ENCODE results near the gene AAMDC.
A peak's percentile ranks its signal among the peaks of the same experiment; 100 is the strongest.

Gene AAMDC

DNA sequence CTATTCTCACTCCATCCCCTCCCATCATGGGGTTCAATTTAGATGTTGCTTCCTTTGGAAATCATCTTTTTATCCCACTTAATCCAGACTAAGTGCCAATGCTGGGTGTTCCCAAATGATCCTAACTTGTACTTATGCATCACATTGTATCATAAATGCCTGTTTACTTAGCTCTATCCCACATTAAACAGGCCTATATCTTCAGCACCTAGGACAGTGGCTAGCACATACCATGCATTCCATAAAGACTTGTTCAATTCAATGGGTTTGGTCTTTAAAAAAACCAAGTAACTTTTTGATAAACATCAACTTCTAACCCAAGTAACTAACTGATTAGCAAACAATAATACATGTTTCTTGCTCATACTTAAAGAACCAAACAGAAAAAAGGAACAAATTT lies 41.0 kb upstream of the AAMDC start:
- POLR2A ChIA-PET = no interaction called here
- CTCF ChIA-PET = no interaction called here
- no peak for DNase-seq (ENCODE audit: extremely low spot score)
- TF ChIP-seq FOXM1 (IDR thresholded peaks at IDR 0.05; ENCODE audit: borderline replicate concordance) = no peak
- no peak for TF ChIP-seq NFRKB (IDR thresholded peaks at IDR 0.05)
- no peak for TF ChIP-seq HDGF (IDR thresholded peaks at IDR 0.05; ENCODE audit: borderline replicate concordance)
- no peak for TF ChIP-seq BHLHE40 (IDR thresholded peaks at IDR 0.05; ENCODE audit: borderline replicate concordance)
- TF ChIP-seq ZNF384 (IDR thresholded peaks at IDR 0.05) = no peak
- TF ChIP-seq ARNT (IDR thresholded peaks at IDR 0.05) = no peak
- TF ChIP-seq SUZ12 (IDR thresholded peaks at IDR 0.05) = no peak
- no peak for TF ChIP-seq CTBP1 (IDR thresholded peaks at IDR 0.05; ENCODE audit: borderline replicate concordance)
- TF ChIP-seq L3MBTL2 (conservative IDR thresholded peaks at IDR 0.05) = no peak
- TF ChIP-seq LEF1 (IDR thresholded peaks at IDR 0.05; ENCODE audit: borderline replicate concordance) = no peak
- no peak for TF ChIP-seq ELF4 (IDR thresholded peaks at IDR 0.05)
- TF ChIP-seq FOXK2 (IDR thresholded peaks at IDR 0.05) = no peak
- TF ChIP-seq PKNOX1 (IDR thresholded peaks at IDR 0.05) = no peak
- no peak for TF ChIP-seq SP1 (IDR thresholded peaks at IDR 0.05)
- TF ChIP-seq FOXA1 (IDR thresholded peaks at IDR 0.05) = no peak
- no peak for TF ChIP-seq TARDBP (IDR thresholded peaks at IDR 0.05)

DNA sequence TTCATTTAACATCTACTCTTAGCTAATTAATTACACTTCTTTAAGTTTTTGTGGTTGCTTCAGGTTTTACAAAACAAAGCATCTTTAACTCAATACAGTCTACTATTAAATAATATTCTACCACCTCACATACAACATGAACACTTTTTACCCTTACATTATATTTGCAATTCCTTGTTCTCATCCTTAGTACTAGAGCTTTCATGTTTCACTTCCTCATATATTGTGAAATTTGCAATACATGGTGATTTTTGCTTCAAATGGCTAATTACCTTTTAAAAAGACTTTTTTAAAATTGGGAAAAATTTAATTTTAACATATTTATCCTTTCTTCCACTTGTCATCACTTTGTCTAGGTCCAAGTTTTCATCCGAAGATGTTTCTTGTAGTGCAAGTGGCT lies 37.9 kb upstream of the AAMDC start:
- TF ChIP-seq CTBP1 (IDR thresholded peaks at IDR 0.05; ENCODE audit: borderline replicate concordance) = no peak
- TF ChIP-seq SP1 (IDR thresholded peaks at IDR 0.05) = no peak
- TF ChIP-seq FOXK2 (IDR thresholded peaks at IDR 0.05) = no peak
- no peak for TF ChIP-seq FOXA1 (IDR thresholded peaks at IDR 0.05)
- TF ChIP-seq LEF1 (IDR thresholded peaks at IDR 0.05; ENCODE audit: borderline replicate concordance) = no peak
- no peak for TF ChIP-seq ELF4 (IDR thresholded peaks at IDR 0.05)
- TF ChIP-seq NFRKB (IDR thresholded peaks at IDR 0.05) = no peak
- TF ChIP-seq TARDBP (IDR thresholded peaks at IDR 0.05) = no peak
- no peak for TF ChIP-seq ZNF384 (IDR thresholded peaks at IDR 0.05)
- TF ChIP-seq ARNT (IDR thresholded peaks at IDR 0.05) = no peak
- no peak for TF ChIP-seq SUZ12 (IDR thresholded peaks at IDR 0.05)
- no peak for TF ChIP-seq PKNOX1 (IDR thresholded peaks at IDR 0.05)
- no peak for TF ChIP-seq HDGF (IDR thresholded peaks at IDR 0.05; ENCODE audit: borderline replicate concordance)
- no peak for TF ChIP-seq BHLHE40 (IDR thresholded peaks at IDR 0.05; ENCODE audit: borderline replicate concordance)
- no peak for TF ChIP-seq L3MBTL2 (conservative IDR thresholded peaks at IDR 0.05)
- no peak for DNase-seq (ENCODE audit: extremely low spot score)
- POLR2A ChIA-PET = no interaction called here
- CTCF ChIA-PET = no interaction called here

- TF ChIP-seq ELF4 (IDR thresholded peaks at IDR 0.05) (no peak), PKNOX1 (IDR thresholded peaks at IDR 0.05) (peak; percentile 44)
- CTCF ChIA-PET = no interaction called here
- no peak for DNase-seq (ENCODE audit: extremely low spot score)
- POLR2A ChIA-PET = no interaction called here
These were observed 36.4 kb upstream of the AAMDC start for GRCh38 chr11:77784572-77784971.

- TF ChIP-seq ARNT (IDR thresholded peaks at IDR 0.05) (no peak), L3MBTL2 (conservative IDR thresholded peaks at IDR 0.05) (no peak), FOXM1 (IDR thresholded peaks at IDR 0.05; ENCODE audit: borderline replicate concordance) (no peak), FOXK2 (IDR thresholded peaks at IDR 0.05) (no peak), LEF1 (IDR thresholded peaks at IDR 0.05; ENCODE audit: borderline replicate concordance) (no peak), ZNF384 (IDR thresholded peaks at IDR 0.05) (no peak), SP1 (IDR thresholded peaks at IDR 0.05) (no peak)
- ChIA-PET POLR2A (no interaction called here), CTCF (interaction anchor here (1.2 kb wide), 1 partner anchor 13 kb away, joined by 3 read pairs; no protein-coding TSS in a partner anchor)
- peak; percentile 12 for DNase-seq (ENCODE audit: extremely low spot score)
These were observed 31.7 kb upstream of the AAMDC start for GRCh38 chr11:77789061-77789730.

- ChIA-PET CTCF (no interaction called here), POLR2A (no interaction called here)
- DNase-seq (ENCODE audit: extremely low spot score) = no peak
- no peak for TF ChIP-seq ELF4 (IDR thresholded peaks at IDR 0.05)
- TF ChIP-seq SUZ12 (IDR thresholded peaks at IDR 0.05) = no peak
- no peak for TF ChIP-seq HDGF (IDR thresholded peaks at IDR 0.05; ENCODE audit: borderline replicate concordance)
- no peak for TF ChIP-seq L3MBTL2 (conservative IDR thresholded peaks at IDR 0.05)
- no peak for TF ChIP-seq ZNF384 (IDR thresholded peaks at IDR 0.05)
- TF ChIP-seq CTBP1 (IDR thresholded peaks at IDR 0.05; ENCODE audit: borderline replicate concordance) = no peak
- no peak for TF ChIP-seq FOXA1 (IDR thresholded peaks at IDR 0.05)
- TF ChIP-seq TARDBP (IDR thresholded peaks at IDR 0.05) = no peak
- no peak for TF ChIP-seq FOXK2 (IDR thresholded peaks at IDR 0.05)
- TF ChIP-seq SP1 (IDR thresholded peaks at IDR 0.05) = no peak
- TF ChIP-seq NFRKB (IDR thresholded peaks at IDR 0.05) = no peak
- no peak for TF ChIP-seq LEF1 (IDR thresholded peaks at IDR 0.05; ENCODE audit: borderline replicate concordance)
- no peak for TF ChIP-seq ARNT (IDR thresholded peaks at IDR 0.05)
- TF ChIP-seq BHLHE40 (IDR thresholded peaks at IDR 0.05; ENCODE audit: borderline replicate concordance) = no peak
- no peak for TF ChIP-seq PKNOX1 (IDR thresholded peaks at IDR 0.05)
- TF ChIP-seq FOXM1 (IDR thresholded peaks at IDR 0.05; ENCODE audit: borderline replicate concordance) = no peak
These were observed 31.0 kb upstream of the AAMDC start for GRCh38 chr11:77789731-77790476.

Data from HEK293T (cell line).